ENCODE results near the gene CAMTA1. TPM values are rescaled to one million over a fixed set of nuclear protein-coding genes. Genes with fewer than 3 reads are reported as not detected.

Gene CAMTA1
- total RNA-seq, 1 donor from 2014 or later: 114 TPM

- intact Hi-C loops (cut with DNase I): no loop called here
- no peak for DNase-seq (ENCODE audit: low spot score)
Observed at GRCh38 chr1:7721940-7722669, 936.9 kb downstream of the CAMTA1 start.

GRCh38 chr1:7722670-7723012 lies 937.4 kb downstream of the CAMTA1 start:
- intact Hi-C loops (cut with DNase I): no loop called here
- no peak for DNase-seq (ENCODE audit: low spot score)

DNA sequence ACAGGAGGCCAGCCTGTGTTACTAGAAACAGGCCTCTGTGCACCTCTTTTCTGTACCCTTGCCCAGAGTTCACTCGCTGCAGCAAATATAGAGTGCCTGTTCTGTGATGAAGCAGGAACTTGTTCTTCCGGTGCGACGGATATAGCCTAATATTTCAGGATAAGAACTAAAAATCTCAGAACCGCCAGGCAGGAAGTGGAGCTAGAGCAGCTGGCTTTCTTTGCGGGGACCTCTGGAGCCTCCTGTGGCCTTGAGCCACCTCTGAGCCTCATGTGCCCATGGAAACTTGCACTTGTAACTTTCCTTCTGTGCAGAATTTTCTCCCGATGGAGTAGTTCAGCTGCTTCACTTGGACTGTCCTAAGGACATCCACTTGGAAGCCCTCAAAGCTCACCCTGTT lies 941.4 kb downstream of the CAMTA1 start:
- intact Hi-C loops (cut with DNase I): no loop called here
- no peak for DNase-seq (ENCODE audit: low spot score)

- intact Hi-C loops (cut with DNase I): no loop called here
- no peak for DNase-seq (ENCODE audit: low spot score)
Observed at GRCh38 chr1:7727809-7728471, 942.7 kb downstream of the CAMTA1 start.

DNA sequence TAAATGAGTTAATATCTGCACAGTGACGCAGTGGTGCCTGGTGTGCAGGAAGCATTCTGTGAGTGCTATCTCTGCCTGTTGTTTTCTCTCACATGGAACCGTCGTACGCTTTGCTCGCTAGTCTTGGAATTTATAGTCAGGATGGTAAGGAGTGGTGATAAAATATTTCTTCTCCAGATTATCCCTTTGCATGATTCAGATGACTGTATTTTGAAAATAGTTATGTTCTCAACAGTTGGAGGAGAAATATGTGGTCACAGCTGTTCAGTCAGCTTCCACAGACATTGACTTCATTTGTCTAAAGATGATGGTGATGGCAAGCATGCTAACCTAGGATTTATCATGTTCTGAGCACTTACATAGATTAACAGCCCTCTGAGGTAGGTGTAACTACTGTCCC lies 944.5 kb downstream of the CAMTA1 start:
- intact Hi-C loops (cut with DNase I): no loop called here
- no peak for DNase-seq (ENCODE audit: low spot score)

DNA sequence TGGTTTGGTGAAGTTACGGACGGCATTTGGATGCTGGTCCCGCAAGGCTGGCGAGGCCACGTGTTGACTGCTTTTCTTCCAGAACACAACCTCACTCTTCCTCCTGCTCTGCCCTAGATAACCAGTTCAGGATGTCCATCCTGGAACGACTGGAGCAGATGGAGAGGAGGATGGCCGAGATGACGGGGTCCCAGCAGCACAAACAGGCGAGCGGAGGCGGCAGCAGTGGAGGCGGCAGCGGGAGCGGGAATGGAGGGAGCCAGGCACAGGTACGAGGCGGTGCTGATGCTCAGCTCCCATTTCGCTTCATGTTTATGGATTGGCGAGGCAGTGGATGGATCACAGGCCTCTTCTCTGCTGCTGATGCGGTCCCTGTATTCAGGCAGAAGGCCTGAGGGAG lies 947.1 kb downstream of the CAMTA1 start:
- intact Hi-C loops (cut with DNase I): no loop called here

DNA sequence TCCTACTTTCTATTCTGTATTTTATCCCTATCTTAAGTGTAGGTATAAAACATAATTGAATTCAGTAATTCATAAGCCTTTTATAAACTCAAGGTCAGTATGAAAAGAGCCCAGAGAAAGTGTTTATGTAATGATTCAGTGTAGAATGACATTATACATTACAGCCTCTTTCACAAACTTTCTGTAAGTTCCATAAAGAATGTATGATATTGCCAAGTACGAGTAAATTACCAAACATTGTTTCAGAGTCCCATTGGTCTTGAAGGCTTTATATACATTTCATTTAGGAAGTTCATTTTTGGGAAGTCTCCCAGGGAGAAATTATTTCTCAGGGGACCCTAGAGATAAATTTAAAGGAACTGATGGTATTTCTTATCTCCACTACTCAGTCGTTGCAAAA lies 948.0 kb downstream of the CAMTA1 start:
- no peak for DNase-seq (ENCODE audit: low spot score)
- intact Hi-C loops (cut with DNase I): no loop called here

More for the DNA sequence above, 947.1 kb downstream of the CAMTA1 start:
- no peak for DNase-seq (ENCODE audit: low spot score)

GRCh38 chr1:7738044-7738443 lies 952.8 kb downstream of the CAMTA1 start:
- DNase-seq (ENCODE audit: low spot score): no peak
- intact Hi-C loops (cut with DNase I): no loop called here

DNA sequence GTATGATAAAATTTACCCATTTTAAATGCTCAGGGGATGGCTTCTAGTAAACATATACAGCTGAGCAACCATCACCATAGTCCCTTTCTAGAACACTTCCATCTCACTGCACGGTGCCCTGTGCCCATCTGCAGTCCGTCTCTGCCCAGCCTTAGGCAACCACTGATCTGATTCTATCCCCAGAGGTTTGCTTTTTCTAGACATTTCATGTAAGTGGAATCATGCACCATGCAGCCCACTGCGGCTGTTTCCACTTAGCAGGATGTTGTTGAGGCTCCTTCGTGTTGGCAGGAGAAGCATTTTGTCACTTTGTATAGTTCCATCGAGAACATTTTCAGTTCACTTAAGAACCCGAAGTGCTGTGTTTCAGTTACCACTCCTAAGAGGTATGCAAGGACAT lies 958.1 kb downstream of the CAMTA1 start:
- intact Hi-C loops (cut with DNase I): no loop called here

GRCh38 chr1:7744882-7745281 lies 959.6 kb downstream of the CAMTA1 start:
- no peak for DNase-seq (ENCODE audit: low spot score)
- intact Hi-C loops (cut with DNase I): no loop called here

More for the DNA sequence above, 958.1 kb downstream of the CAMTA1 start:
- DNase-seq (ENCODE audit: low spot score): no peak

DNA sequence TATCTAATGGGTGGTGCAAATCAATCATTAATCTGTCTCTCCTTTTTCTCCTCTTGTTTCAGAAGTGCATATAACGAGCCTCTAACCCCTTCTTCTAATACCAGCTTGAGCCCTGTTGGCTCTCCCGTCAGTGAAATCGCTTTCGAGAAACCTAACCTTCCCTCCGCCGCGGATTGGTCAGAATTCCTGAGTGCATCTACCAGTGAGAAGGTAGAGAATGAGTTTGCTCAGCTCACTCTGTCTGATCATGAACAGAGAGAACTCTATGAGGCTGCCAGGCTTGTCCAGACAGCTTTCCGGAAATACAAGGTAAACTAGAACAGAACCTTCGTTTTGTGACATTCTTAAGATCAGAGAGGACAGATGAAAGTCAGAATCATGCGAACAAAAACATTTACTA lies 960.5 kb downstream of the CAMTA1 start:
- intact Hi-C loops (cut with DNase I): no loop called here
- no peak for DNase-seq (ENCODE audit: low spot score)

DNA sequence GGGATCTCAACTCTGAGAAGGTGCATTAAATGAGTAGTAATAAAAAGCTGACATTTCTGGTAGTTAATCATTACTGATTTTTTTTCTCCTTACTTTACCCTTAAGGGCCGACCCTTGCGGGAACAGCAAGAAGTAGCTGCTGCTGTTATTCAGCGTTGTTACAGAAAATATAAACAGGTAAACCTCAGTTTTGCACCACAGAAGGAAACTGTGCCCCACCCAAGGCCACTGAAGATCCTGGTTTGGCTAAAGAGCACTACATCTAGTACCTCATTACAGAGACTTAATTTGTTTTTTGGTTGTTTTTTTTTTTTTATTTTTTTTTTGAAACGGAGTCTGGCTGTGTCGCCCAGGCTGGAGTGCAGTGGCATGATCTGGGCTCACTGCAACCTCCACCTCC lies 962.4 kb downstream of the CAMTA1 start:
- intact Hi-C loops (cut with DNase I): no loop called here
- DNase-seq (ENCODE audit: low spot score): no peak

- intact Hi-C loops (cut with DNase I): no loop called here
- DNase-seq (ENCODE audit: low spot score): no peak
Observed at GRCh38 chr1:7749126-7749525, 963.9 kb downstream of the CAMTA1 start.

GRCh38 chr1:7751174-7751573 lies 965.9 kb downstream of the CAMTA1 start:
- intact Hi-C loops (cut with DNase I): no loop called here
- DNase-seq (ENCODE audit: low spot score): no peak

GRCh38 chr1:7752512-7753417 lies 967.5 kb downstream of the CAMTA1 start:
- intact Hi-C loops (cut with DNase I): loop anchor here (1.0 kb wide), 1 partner anchor 85 kb away; no protein-coding TSS in a partner anchor
- DNase-seq (ENCODE audit: low spot score): no peak

DNA sequence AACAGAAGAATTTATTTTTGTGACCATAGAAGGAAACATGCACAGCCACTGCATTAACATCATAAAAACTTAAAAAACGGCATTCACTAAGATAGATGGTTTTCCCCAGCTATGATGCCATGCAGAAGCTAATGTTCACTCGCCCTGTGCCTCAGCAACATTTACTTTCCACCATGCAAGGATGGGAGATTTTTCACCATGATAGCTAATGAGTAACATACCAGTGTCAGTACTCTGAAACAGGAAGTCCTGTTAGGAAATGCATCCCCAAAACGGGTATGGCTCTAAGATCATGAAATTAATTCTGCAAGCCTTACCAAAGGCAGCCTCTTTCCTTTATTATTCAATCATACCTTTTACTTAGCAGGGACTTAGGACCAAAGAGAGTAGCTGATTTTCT lies 968.4 kb downstream of the CAMTA1 start:
- no peak for DNase-seq (ENCODE audit: low spot score)
- intact Hi-C loops (cut with DNase I): no loop called here

DNA sequence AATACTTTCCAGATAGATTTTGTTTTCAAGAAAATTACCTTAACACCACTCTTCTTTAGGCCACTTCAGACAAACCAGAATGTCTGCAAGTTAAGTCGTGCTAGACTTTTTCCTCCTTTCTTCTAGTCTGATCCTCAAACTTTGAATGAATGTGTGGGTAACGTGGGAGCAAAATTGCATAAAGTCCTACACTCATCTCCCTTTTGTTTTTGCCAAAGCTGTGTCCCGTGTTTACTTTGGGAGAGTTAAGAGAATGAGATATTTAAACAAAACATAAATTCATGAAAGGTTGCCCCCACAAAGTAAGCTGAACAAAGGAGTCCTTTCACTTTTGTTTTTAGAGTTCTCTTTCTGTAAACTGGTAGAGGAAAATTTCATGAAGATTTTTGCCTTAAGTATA lies 969.0 kb downstream of the CAMTA1 start:
- intact Hi-C loops (cut with DNase I): no loop called here

GRCh38 chr1:7755448-7755847 lies 970.2 kb downstream of the CAMTA1 start:
- DNase-seq (ENCODE audit: low spot score): no peak
- intact Hi-C loops (cut with DNase I): no loop called here

More for the DNA sequence above, 969.0 kb downstream of the CAMTA1 start:
- no peak for DNase-seq (ENCODE audit: low spot score)

GRCh38 chr1:7760245-7760644 lies 975.0 kb downstream of the CAMTA1 start:
- no peak for DNase-seq (ENCODE audit: low spot score)
- intact Hi-C loops (cut with DNase I): no loop called here

DNA sequence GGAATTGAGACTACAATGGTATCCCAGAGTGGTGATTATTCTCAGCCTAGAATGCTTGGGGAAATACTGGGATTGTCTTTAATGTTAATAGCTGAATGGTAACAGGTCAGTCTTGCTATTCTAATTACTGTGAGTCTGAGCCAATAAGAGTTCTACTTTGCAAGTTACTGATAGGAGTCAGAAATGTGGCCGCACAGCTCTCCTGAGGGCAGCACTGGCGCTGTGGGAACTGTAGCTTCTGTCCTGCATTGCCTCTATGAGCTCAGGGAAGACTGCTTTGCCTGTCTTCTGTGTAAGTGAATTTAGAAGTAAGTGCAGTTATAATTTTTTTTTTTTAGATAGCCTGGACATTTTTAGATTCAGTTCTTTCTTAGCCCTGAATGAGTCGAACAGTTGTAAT lies 975.8 kb downstream of the CAMTA1 start:
- intact Hi-C loops (cut with DNase I): no loop called here
- no peak for DNase-seq (ENCODE audit: low spot score)
